ENCODE data around the gene MRPL49. TPM values are rescaled to one million over a fixed set of nuclear protein-coding genes. Genes with fewer than 3 reads are reported as not detected.

The MRPL49 gene
- total and polyA plus RNA-seq, 2 donors (not counting 3 experiments of a cell fraction or from before 2014, with no cell fraction given) = 49.7 to 90.4 TPM

DNA sequence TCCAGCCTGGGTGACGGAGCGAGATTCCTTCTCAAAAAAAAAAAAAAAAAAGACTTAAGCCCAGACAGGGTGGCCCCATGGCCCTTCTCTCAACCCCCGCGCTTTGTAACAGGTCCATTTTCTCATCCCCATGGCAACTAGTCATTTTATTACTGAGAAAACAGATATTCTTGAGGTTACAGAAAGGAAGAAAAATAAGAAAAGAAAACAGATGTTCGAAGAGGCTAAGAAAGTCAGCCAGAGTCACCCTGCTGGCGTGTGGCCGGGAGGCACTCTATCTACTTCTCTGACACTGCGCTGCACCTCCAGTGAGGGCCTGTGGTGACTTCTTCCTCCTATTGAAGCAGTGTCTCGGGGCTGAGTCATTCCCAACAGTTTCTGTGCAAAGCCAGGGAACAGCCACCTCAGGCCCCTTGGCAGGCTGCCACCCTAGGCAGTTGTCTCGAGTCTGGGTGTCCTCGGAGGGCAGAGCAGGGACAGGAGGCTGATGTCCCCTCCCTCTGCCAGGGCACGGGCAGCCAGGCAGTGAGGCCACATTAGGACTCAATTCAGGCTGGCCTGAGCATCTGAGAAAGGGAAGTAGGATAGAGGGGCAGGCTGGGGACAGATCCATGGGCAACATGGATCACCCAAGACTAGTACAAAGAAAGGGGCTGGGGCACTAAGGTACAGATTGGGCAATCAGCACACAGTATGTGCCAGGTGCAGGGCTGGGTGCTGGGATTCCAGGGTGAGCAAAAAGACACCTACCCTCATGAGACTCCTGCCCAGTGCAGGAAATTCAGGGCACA is 28.6 kb downstream of the MRPL49 start:
- Histone ChIP-seq H3K4me1 (ENCODE audit: control insufficient read depth, extremely low read depth, insufficient read depth, low read length) (peaks cover 7% of the 10 kb centered on the region), H3K9ac (replicated peaks; ENCODE audit: extremely low read depth, insufficient read depth, low read length) (no peak overlapping the region), H3K4me3 (replicated peaks in 1 of 3; ENCODE audit: insufficient read depth in 1 of 3, low read depth in 1 of 3, low read length in 3 of 3) (no peak overlapping the region), H3K79me2 (ENCODE audit: control insufficient read depth, insufficient read depth, low read length) (no peaks in the 10 kb centered on the region), H3K9me3 (replicated peaks; ENCODE audit: control insufficient read depth, insufficient read depth, low read length) (no peaks in the 10 kb centered on the region), H3K36me3 (ENCODE audit: control insufficient read depth in 2 of 2, extremely low read depth in 1 of 2, insufficient read depth in 2 of 2, low read length in 2 of 2) (no peaks in the 10 kb centered on the region), H3K4me2 (ENCODE audit: insufficient read depth, low read length) (no peak overlapping the region), H4K20me1 (replicated peaks; ENCODE audit: control insufficient read depth, extremely low read depth, insufficient read depth, low read length) (no peaks in the 10 kb centered on the region), H3K27ac (ENCODE audit: insufficient read depth, low read depth, low read length) (no peak overlapping the region), H3K9me1 (replicated peaks; ENCODE audit: control insufficient read depth, extremely low read depth, insufficient read depth, low read length) (no peaks in the 10 kb centered on the region), H2AFZ (ENCODE audit: low read depth, low read length) (no peak overlapping the region), H3K27me3 (ENCODE audit: control insufficient read depth in 2 of 2, insufficient read depth in 2 of 2, low read length in 2 of 2) (peaks cover 4 to 7% of the 10 kb centered on the region in 2 experiments)
- peak; percentile 68 for DNase-seq (ENCODE audit: low read depth, low spot score)
- intact Hi-C loops (cut with micrococcal nuclease) = no loop called here
- dilution Hi-C loops (cut with MboI; ENCODE audit: extremely low pct_ligation_motif_present, low sequenced_read_pairs) = no loop called here
- POLR2A ChIA-PET = no interaction called here
- CTCF ChIA-PET = no interaction called here
- TF ChIP-seq JUN (IDR thresholded peaks at IDR 0.05; ENCODE audit: borderline replicate concordance, insufficient read depth, insufficient read length, low read depth) = no peak
- no peak for TF ChIP-seq GATA2 (IDR thresholded peaks at IDR 0.05; ENCODE audit: insufficient read depth, insufficient read length, low read depth, low read length)
- TF ChIP-seq POLR2A (IDR thresholded peaks at IDR 0.05; ENCODE audit: low read depth, low read length) = no peak
- peak; percentile 69 for TF ChIP-seq FOS (IDR thresholded peaks at IDR 0.05; ENCODE audit: borderline replicate concordance, insufficient read depth, low read length)
- TF ChIP-seq, protein P1, sequence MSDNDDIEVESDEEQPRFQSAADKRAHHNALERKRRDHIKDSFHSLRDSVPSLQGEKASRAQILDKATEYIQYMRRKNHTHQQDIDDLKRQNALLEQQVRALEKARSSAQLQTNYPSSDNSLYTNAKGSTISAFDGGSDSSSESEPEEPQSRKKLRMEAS (IDR thresholded peaks at IDR 0.05; ENCODE audit: insufficient read depth, insufficient read length) = no peak
- no peak for TF ChIP-seq EZH2 (IDR thresholded peaks at IDR 0.05; ENCODE audit: borderline replicate concordance, low read depth, low read length, severe bottlenecking)
- TF ChIP-seq, protein P2, sequence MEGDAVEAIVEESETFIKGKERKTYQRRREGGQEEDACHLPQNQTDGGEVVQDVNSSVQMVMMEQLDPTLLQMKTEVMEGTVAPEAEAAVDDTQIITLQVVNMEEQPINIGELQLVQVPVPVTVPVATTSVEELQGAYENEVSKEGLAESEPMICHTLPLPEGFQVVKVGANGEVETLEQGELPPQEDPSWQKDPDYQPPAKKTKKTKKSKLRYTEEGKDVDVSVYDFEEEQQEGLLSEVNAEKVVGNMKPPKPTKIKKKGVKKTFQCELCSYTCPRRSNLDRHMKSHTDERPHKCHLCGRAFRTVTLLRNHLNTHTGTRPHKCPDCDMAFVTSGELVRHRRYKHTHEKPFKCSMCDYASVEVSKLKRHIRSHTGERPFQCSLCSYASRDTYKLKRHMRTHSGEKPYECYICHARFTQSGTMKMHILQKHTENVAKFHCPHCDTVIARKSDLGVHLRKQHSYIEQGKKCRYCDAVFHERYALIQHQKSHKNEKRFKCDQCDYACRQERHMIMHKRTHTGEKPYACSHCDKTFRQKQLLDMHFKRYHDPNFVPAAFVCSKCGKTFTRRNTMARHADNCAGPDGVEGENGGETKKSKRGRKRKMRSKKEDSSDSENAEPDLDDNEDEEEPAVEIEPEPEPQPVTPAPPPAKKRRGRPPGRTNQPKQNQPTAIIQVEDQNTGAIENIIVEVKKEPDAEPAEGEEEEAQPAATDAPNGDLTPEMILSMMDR (IDR thresholded peaks at IDR 0.05; ENCODE audit: extremely low read depth in 1 of 2, insufficient read depth in 1 of 2, low read depth in 1 of 2, low read length in 2 of 2) = no peak
- TF ChIP-seq MYC (IDR thresholded peaks at IDR 0.05; ENCODE audit: low read depth, low read length) = no peak
- TF ChIP-seq POLR2AphosphoS5 (IDR thresholded peaks at IDR 0.05; ENCODE audit: insufficient read depth, low read depth, low read length) = peak; percentile 20
- BruUV-seq (replicated peaks) = no TSS peak
- FAIRE-seq = peak; percentile 95
